H9 (cell line): ENCODE results near the gene TMEM45B. TPM values are rescaled to one million over a fixed set of nuclear protein-coding genes. Genes with fewer than 3 reads are reported as not detected.
"Not testable (repeated sequence)": the region's sequence is repeated elsewhere in the genome, so short reads cannot be mapped to it uniquely, and the experiment has no call there.

Experiments
- DNase-seq: peaks from one replicate; pipeline ENCODE4 v3.0.0-alpha.2; 2017
- H2AFZ ChIP-seq: one replicate; pipeline ENCODE4 v1.6.1; 2013; ENCODE audit warnings: mild to moderate bottlenecking, low read length, control low read depth, moderate library complexity
- H2AK5ac ChIP-seq: 2 replicates; pipeline ENCODE4 v1.6.1; 2013; ENCODE audit warnings: low read length, control low read depth, mixed read lengths; ENCODE audit not compliant: insufficient read length
- H2BK120ac ChIP-seq: one replicate; pipeline ENCODE4 v1.6.1; 2013; ENCODE audit warnings: low read depth, mild to moderate bottlenecking, low read length, control low read depth, inconsistent platforms; ENCODE audit not compliant: poor library complexity, severe bottlenecking
- H2BK12ac ChIP-seq: 2 replicates; pipeline ENCODE4 v1.6.1; 2013; ENCODE audit warnings: low read length, control low read depth, mixed read lengths, low read depth; ENCODE audit not compliant: insufficient read length
- H2BK15ac ChIP-seq: 2 replicates; pipeline ENCODE4 v1.6.1; 2013; ENCODE audit warnings: low read depth, low read length, control low read depth
- H2BK20ac ChIP-seq: one replicate; pipeline ENCODE4 v1.6.1; 2013; ENCODE audit warnings: low read depth, mild to moderate bottlenecking, low read length, control low read depth, inconsistent platforms; ENCODE audit not compliant: poor library complexity, severe bottlenecking
- H2BK5ac ChIP-seq: 2 replicates; pipeline ENCODE4 v1.6.1; 2013; ENCODE audit warnings: low read length, control low read depth, mixed read lengths; ENCODE audit not compliant: insufficient read length
- H3K14ac ChIP-seq: 2 replicates; pipeline ENCODE4 v1.6.1; 2013; ENCODE audit warnings: low read length, control low read depth; ENCODE audit not compliant: insufficient read depth
- H3K18ac ChIP-seq: 2 replicates; pipeline ENCODE4 v1.6.1; 2013; ENCODE audit warnings: low read depth, mild to moderate bottlenecking, mixed read lengths, low read length, control low read depth; ENCODE audit not compliant: insufficient read length
- H3K23ac ChIP-seq: 2 replicates; pipeline ENCODE4 v1.6.1; 2013; ENCODE audit warnings: low read length, control low read depth, mixed read lengths, low read depth; ENCODE audit not compliant: insufficient read length
- H3K23me2 ChIP-seq: 2 replicates; pipeline ENCODE4 v1.6.1; 2013; ENCODE audit warnings: low read depth, mild to moderate bottlenecking, mixed read lengths, low read length, control low read depth; ENCODE audit not compliant: insufficient read length, poor library complexity, severe bottlenecking
- H3K27ac ChIP-seq: 2 replicates; pipeline ENCODE4 v1.5.1; 2013; ENCODE audit warnings: low read length, control low read depth, mixed read lengths, low read depth; ENCODE audit not compliant: insufficient read length
- H3K27me3 ChIP-seq: 2 replicates; pipeline ENCODE4 v1.6.1; 2013; ENCODE audit warnings: low read length, control low read depth, inconsistent platforms; ENCODE audit not compliant: insufficient read depth
- H3K4ac ChIP-seq: 2 replicates; pipeline ENCODE4 v1.6.1; 2013; ENCODE audit warnings: low read depth, mild to moderate bottlenecking, control low read depth, inconsistent platforms, low read length, moderate library complexity
- H3K4me1 ChIP-seq: 2 replicates; pipeline ENCODE4 v1.6.1; 2013; ENCODE audit warnings: low read length, control low read depth, inconsistent platforms; ENCODE audit not compliant: insufficient read depth
- H3K4me2 ChIP-seq: 2 replicates; pipeline ENCODE4 v1.6.1; 2013; ENCODE audit warnings: low read length, control low read depth, mixed read lengths; ENCODE audit not compliant: insufficient read length, insufficient read depth
- H3K56ac ChIP-seq: 2 replicates; pipeline ENCODE4 v1.6.1; 2013; ENCODE audit warnings: low read depth, mild to moderate bottlenecking, mixed read lengths, low read length, control low read depth; ENCODE audit not compliant: insufficient read length
- H3K79me1 ChIP-seq: 2 replicates; pipeline ENCODE4 v1.6.1; 2013; ENCODE audit warnings: low read depth, mild to moderate bottlenecking, moderate library complexity, low read length, control low read depth, inconsistent platforms; ENCODE audit not compliant: insufficient read depth, poor library complexity, severe bottlenecking
- H3K79me2 ChIP-seq: 2 replicates; pipeline ENCODE4 v1.6.1; 2013; ENCODE audit warnings: low read length, control low read depth, inconsistent platforms; ENCODE audit not compliant: insufficient read depth
- H3K9ac ChIP-seq: 2 replicates; pipeline ENCODE4 v1.6.1; 2013; ENCODE audit warnings: low read length, control low read depth, mixed read lengths; ENCODE audit not compliant: insufficient read length; ENCODE audit errors: extremely low read depth
- H3K9me3 ChIP-seq: one replicate; pipeline ENCODE4 v1.6.1; 2013; ENCODE audit warnings: low read depth, low read length, inconsistent platforms; ENCODE audit not compliant: control insufficient read depth
- H3T11ph ChIP-seq: one replicate; pipeline ENCODE4 v1.6.1; 2013; ENCODE audit warnings: mild to moderate bottlenecking, low read length, control low read depth, inconsistent platforms
- H4K20me1 ChIP-seq: one replicate; pipeline ENCODE4 v1.6.1; 2013; ENCODE audit not compliant: control insufficient read depth, insufficient read length, insufficient read depth
- H4K5ac ChIP-seq: 2 replicates; pipeline ENCODE4 v1.6.1; 2013; ENCODE audit warnings: low read depth, mild to moderate bottlenecking, mixed read lengths, low read length, control low read depth; ENCODE audit not compliant: insufficient read length
- H4K8ac ChIP-seq: replicated peaks from 2 replicates; pipeline ENCODE4 v1.6.1; 2013; ENCODE audit warnings: low read length, control low read depth, mixed read lengths, low read depth; ENCODE audit not compliant: insufficient read length
- H4K91ac ChIP-seq: 2 replicates; pipeline ENCODE4 v1.6.1; 2013; ENCODE audit warnings: low read depth, mild to moderate bottlenecking, moderate library complexity, mixed read lengths, low read length, control low read depth; ENCODE audit not compliant: insufficient read length
- H3K27ac Mint-ChIP-seq, 3 experiments: 2 replicates in 2 of 3; 3 replicates in 1 of 3; pipeline ENCODE4 v1.8.0; 2020 to 2021; ENCODE audit warnings: mixed read lengths in 3 of 3, mild to moderate bottlenecking in 1 of 3, moderate library complexity in 1 of 3
- H3K27me3 Mint-ChIP-seq: 2 replicates; pipeline ENCODE4 v1.8.0; 2021; ENCODE audit warnings: low read depth, mild to moderate bottlenecking, moderate library complexity, mixed read lengths
- H3K36me3 Mint-ChIP-seq, 3 experiments: 2 replicates in 2 of 3; 3 replicates in 1 of 3; pipeline ENCODE4 v1.8.0; 2020 to 2021; ENCODE audit warnings: low read depth in 3 of 3, mixed read lengths in 3 of 3; ENCODE audit not compliant: insufficient read depth in 1 of 3
- H3K4me1 Mint-ChIP-seq, 2 experiments: 2 replicates each; pipeline ENCODE4 v1.8.0; 2020; ENCODE audit warnings: mixed read lengths in 2 of 2
- H3K4me3 Mint-ChIP-seq, 2 experiments: 2 replicates in 1 of 2; 3 replicates in 1 of 2; pipeline ENCODE4 v1.8.0; 2020 to 2021; ENCODE audit warnings: mild to moderate bottlenecking in 2 of 2, mixed read lengths in 2 of 2, moderate library complexity in 1 of 2
- H3K9me3 Mint-ChIP-seq, 2 experiments: 2 replicates in 1 of 2; 3 replicates in 1 of 2; pipeline ENCODE4 v1.8.0; 2020; ENCODE audit warnings: mild to moderate bottlenecking in 2 of 2, mixed read lengths in 2 of 2, moderate library complexity in 1 of 2
- CTCF ChIP-seq: fragments of 200-600 bp; sonication (generic); conservative IDR thresholded peaks from 3 replicates; pipeline ENCODE4 v1.8.0; 2021; ENCODE audit warnings: antibody characterized with exemption, mild to moderate bottlenecking
- WGBS: extraction: QIAGEN DNeasy Blood & Tissue Kit; methylation state at CpG from one replicate; pipeline ENCODE4 v1.1.7; 2013; ENCODE audit warnings: missing lambda C conversion rate, low lambda C conversion rate, mixed read lengths; ENCODE audit not compliant: insufficient read length; ENCODE audit errors: extremely low coverage; 5-methylcytosine and 5-hydroxymethylcytosine counted together
- total RNA-seq: library from RNA; stranded (reverse); gene quantifications from 2 replicates; pipeline ENCODE4 v1.2.1, GENCODE V29; 2021

Gene TMEM45B
- total RNA-seq, 1 experiment from 2014 or later: 0.70 TPM

- H2BK15ac ChIP-seq: no peak overlapping the region
- no peak overlapping the region for H2AFZ ChIP-seq
- H2BK5ac ChIP-seq: no peak overlapping the region
- no peaks in the 10 kb centered on the region for H3K79me1 ChIP-seq
- H2BK120ac ChIP-seq: no peak overlapping the region
- no peaks in the 10 kb centered on the region for H3K9me3 ChIP-seq
- no peak overlapping the region for H3K4me2 ChIP-seq
- Mint-ChIP-seq H3K27ac (0 out of 7 replicates have a peak overlapping the region, but pooled peaks of 1 of the 3 experiments have one; percentile 6), H3K4me1 (peaks cover 10 to 11% of the 10 kb centered on the region in 2 experiments), H3K4me3 (no peak overlapping the region), H3K27me3 (peaks cover 23% of the 10 kb centered on the region), H3K36me3 (peaks cover 0 to 3% (median 3%) of the 10 kb centered on the region in 3 experiments; a peak in 3 of 7 replicates), H3K9me3 (peaks cover 13 to 20% of the 10 kb centered on the region in 2 experiments; a peak in 4 of 5 replicates)
- no peak overlapping the region for H3K23ac ChIP-seq
- H3K18ac ChIP-seq: no peak overlapping the region
- no peak overlapping the region for H3K9ac ChIP-seq
- DNase-seq: no peak
- no peak for TF ChIP-seq CTCF
- no peak overlapping the region for H3K4ac ChIP-seq
- no peak overlapping the region for H2AK5ac ChIP-seq
- H4K20me1 ChIP-seq: no peaks in the 10 kb centered on the region
- H2BK12ac ChIP-seq: no peak overlapping the region
- H3K27ac ChIP-seq: no peak overlapping the region
- H3K56ac ChIP-seq: no peak overlapping the region
- H4K5ac ChIP-seq: no peak overlapping the region
- WGBS: no CpG with 5 or more reads among the region's 3 CpGs
- no peak overlapping the region for H4K8ac ChIP-seq
- no peak overlapping the region for H3K14ac ChIP-seq
- no peaks in the 10 kb centered on the region for H3K27me3 ChIP-seq
- H3T11ph ChIP-seq: no peak overlapping the region
- H4K91ac ChIP-seq: no peak overlapping the region
- no peak overlapping the region for H2BK20ac ChIP-seq
- H3K79me2 ChIP-seq: no peaks in the 10 kb centered on the region
- no peaks in the 10 kb centered on the region for H3K4me1 ChIP-seq
- H3K23me2 ChIP-seq: no peaks in the 10 kb centered on the region
These were observed 11.6 kb upstream of the TMEM45B start for GRCh38 chr11:129804012-129804411.

GRCh38 chr11:129808241-129808640 lies 7.4 kb upstream of the TMEM45B start:
- not testable (repeated sequence) for H3K27ac Mint-ChIP-seq, H3K23me2 ChIP-seq

More at GRCh38 chr11:129808241-129808640, 7.4 kb upstream of the TMEM45B start:
- H4K8ac ChIP-seq, H4K20me1 ChIP-seq, H2AFZ ChIP-seq, H3T11ph ChIP-seq, DNase-seq, H3K4me1 Mint-ChIP-seq, H3K27me3 ChIP-seq, H2BK120ac ChIP-seq, H3K27ac ChIP-seq, H2AK5ac ChIP-seq, H3K9ac ChIP-seq, H3K18ac ChIP-seq, H3K4ac ChIP-seq, H2BK20ac ChIP-seq, H4K5ac ChIP-seq, H3K4me1 ChIP-seq, H3K9me3 ChIP-seq, H3K4me3 Mint-ChIP-seq, H4K91ac ChIP-seq, H3K36me3 Mint-ChIP-seq, H2BK5ac ChIP-seq, H3K56ac ChIP-seq, H2BK12ac ChIP-seq, H3K23ac ChIP-seq, H2BK15ac ChIP-seq, H3K14ac ChIP-seq, H3K79me2 ChIP-seq, H3K4me2 ChIP-seq, H3K79me1 ChIP-seq: not testable (repeated sequence)
- Mint-ChIP-seq H3K9me3 (peaks cover 4 to 17% of the 10 kb centered on the region in 2 experiments; a peak in 3 of 5 replicates), H3K27me3 (peaks cover 25% of the 10 kb centered on the region)
- no CpG with 5 or more reads among the region's 2 CpGs for WGBS
